ENCODE measurements around the gene ANTXRL.
"Not testable (repeated sequence)": the region's sequence is repeated elsewhere in the genome, so short reads cannot be mapped to it uniquely, and the experiment has no call there.

DNA sequence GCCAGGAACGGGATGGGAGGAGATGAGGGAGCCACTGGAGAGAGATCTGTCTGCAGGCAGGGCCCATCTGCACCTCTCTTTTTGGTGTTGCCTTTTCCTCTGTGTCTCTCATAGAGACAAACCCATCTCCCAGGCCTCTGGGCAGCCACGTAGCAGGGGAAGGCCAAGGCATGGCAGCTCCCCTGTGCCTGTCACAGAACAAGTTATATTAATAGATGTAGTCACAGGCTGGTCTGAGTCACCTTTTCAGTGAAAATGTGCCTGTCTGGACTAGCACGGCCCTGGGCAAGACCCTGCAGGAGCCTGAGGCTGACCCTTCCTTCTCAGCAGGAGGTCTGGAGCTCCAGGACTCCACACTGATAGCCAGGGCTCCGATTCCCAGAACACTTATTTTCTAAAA lies 90.9 kb downstream of the ANTXRL start:
- not testable (repeated sequence) for TF ChIP-seq POLR2A (IDR thresholded peaks at IDR 0.05)
- TF ChIP-seq, protein P1, sequence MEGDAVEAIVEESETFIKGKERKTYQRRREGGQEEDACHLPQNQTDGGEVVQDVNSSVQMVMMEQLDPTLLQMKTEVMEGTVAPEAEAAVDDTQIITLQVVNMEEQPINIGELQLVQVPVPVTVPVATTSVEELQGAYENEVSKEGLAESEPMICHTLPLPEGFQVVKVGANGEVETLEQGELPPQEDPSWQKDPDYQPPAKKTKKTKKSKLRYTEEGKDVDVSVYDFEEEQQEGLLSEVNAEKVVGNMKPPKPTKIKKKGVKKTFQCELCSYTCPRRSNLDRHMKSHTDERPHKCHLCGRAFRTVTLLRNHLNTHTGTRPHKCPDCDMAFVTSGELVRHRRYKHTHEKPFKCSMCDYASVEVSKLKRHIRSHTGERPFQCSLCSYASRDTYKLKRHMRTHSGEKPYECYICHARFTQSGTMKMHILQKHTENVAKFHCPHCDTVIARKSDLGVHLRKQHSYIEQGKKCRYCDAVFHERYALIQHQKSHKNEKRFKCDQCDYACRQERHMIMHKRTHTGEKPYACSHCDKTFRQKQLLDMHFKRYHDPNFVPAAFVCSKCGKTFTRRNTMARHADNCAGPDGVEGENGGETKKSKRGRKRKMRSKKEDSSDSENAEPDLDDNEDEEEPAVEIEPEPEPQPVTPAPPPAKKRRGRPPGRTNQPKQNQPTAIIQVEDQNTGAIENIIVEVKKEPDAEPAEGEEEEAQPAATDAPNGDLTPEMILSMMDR (IDR thresholded peaks at IDR 0.05), result not testable (repeated sequence)

All from transverse colon (tissue), 3 donors.